B cell (primary cell): Measurements from ENCODE around the gene CDC42BPA. TPM values are rescaled to one million over a fixed set of nuclear protein-coding genes. Genes with fewer than 3 reads are reported as not detected.

ENCODE experiments used
- ATAC-seq: fragments of 200-7000 bp; cut with Tn5 transposase; one replicate; pipeline ENCODE4 v1.10.0; 2021; ENCODE audit warnings: low read depth, mild to moderate bottlenecking, moderate number of reproducible peaks, moderate library complexity
- CTCF ChIA-PET: fragments of 350-600 bp; sonication (Branson Sonifier 250); formaldehyde crosslinking; loops from one replicate; lab custom pipeline; 2021; ENCODE audit warnings: antibody characterized with exemption, inconsistent platforms; lab: Charles Lee
- POLR2A ChIA-PET: fragments of 350-600 bp; sonication (Branson Sonifier 250); formaldehyde crosslinking; loops from one replicate; lab custom pipeline; 2021; ENCODE audit warnings: antibody characterized with exemption; lab: Charles Lee
- DNase-seq: peaks from one replicate; pipeline ENCODE4 v3.0.0; 2013
- H2AFZ ChIP-seq: 2 replicates; pipeline ENCODE4 v1.6.1; 2012; ENCODE audit warnings: mild to moderate bottlenecking, low read depth, low read length; ENCODE audit not compliant: insufficient read depth, poor library complexity, severe bottlenecking
- H3K27ac ChIP-seq, 2 donors: 1 replicate in 1 of 2; 2 replicates in 1 of 2; pipeline ENCODE4 v1.5.1; 2012 to 2013; ENCODE audit warnings: low read length in 2 of 2, mild to moderate bottlenecking in 2 of 2, moderate library complexity in 1 of 2
- H3K27me3 ChIP-seq, 4 experiments: fragments of 200-600 bp in 1 of 4; sonication (generic) in 1 of 4; replicated peaks in 1 of 4; 1 replicate in 2 of 4; 2 replicates in 2 of 4; pipeline versions ENCODE4 v1.6.1 to v1.7.0; 2013 to 2016; ENCODE audit warnings: low read length in 3 of 4, mild to moderate bottlenecking in 2 of 4, mixed read lengths in 1 of 4, moderate library complexity in 1 of 4; ENCODE audit not compliant: insufficient read depth in 4 of 4, control insufficient read depth in 3 of 4; ENCODE audit errors: control extremely low read depth in 1 of 4
- H3K36me3 ChIP-seq, 2 experiments: replicated peaks in 1 of 2; 1 replicate in 1 of 2; 2 replicates in 1 of 2; pipeline versions ENCODE4 v1.6.1 to v1.7.1; 2013; ENCODE audit warnings: low read length in 1 of 2; ENCODE audit not compliant: insufficient read depth in 2 of 2, control insufficient read depth in 1 of 2; ENCODE audit errors: control extremely low read depth in 1 of 2, extremely low read depth in 1 of 2
- H3K4me1 ChIP-seq, 2 donors: fragments of 200-600 bp in 1 of 2; sonication (generic) in 1 of 2; 1 replicate in 1 of 2; 2 replicates in 1 of 2; pipeline versions ENCODE4 v1.5.1 to v1.6.1; 2013 to 2017; ENCODE audit warnings: low read length in 2 of 2; ENCODE audit not compliant: control insufficient read depth in 2 of 2, insufficient read depth in 2 of 2
- H3K4me2 ChIP-seq: replicated peaks from 2 replicates; pipeline ENCODE3; 2012; ENCODE audit warnings: mild to moderate bottlenecking, low read depth, low read length; ENCODE audit not compliant: poor library complexity, severe bottlenecking
- H3K4me3 ChIP-seq, 5 experiments: fragments of 200-600 bp in 1 of 5; sonication (generic) in 1 of 5; 1 replicate in 3 of 5; 2 replicates in 2 of 5; pipeline versions ENCODE4 v1.5.1 to v1.7.0; 2011 to 2016; ENCODE audit warnings: low read length in 4 of 5, mild to moderate bottlenecking in 4 of 5, low read depth in 2 of 5, control low read depth in 1 of 5, moderate library complexity in 1 of 5; ENCODE audit not compliant: insufficient read depth in 1 of 5; ENCODE audit errors: control extremely low read depth in 1 of 5, extremely low read depth in 1 of 5
- H3K79me2 ChIP-seq: fragments of 200-600 bp; sonication (generic); one replicate; pipeline ENCODE4 v1.6.0; 2016; ENCODE audit warnings: low read length; ENCODE audit not compliant: control insufficient read depth, insufficient read depth
- H3K9ac ChIP-seq: fragments of 200-600 bp; sonication (generic); 2 replicates; pipeline ENCODE4 v1.6.1; 2017; ENCODE audit warnings: mild to moderate bottlenecking, low read length, moderate library complexity
- H3K9me3 ChIP-seq, 3 donors: one replicate each; pipeline versions ENCODE4 v1.6.1 to v1.7.1; 2013; ENCODE audit warnings: low read length in 2 of 3; ENCODE audit not compliant: control insufficient read depth in 2 of 3, insufficient read depth in 1 of 3; ENCODE audit errors: control extremely low read depth in 1 of 3
- H4K20me1 ChIP-seq: 2 replicates; pipeline ENCODE4 v1.6.0; 2012; ENCODE audit warnings: mild to moderate bottlenecking, low read length; ENCODE audit not compliant: insufficient read depth, control insufficient read depth, poor library complexity, severe bottlenecking
- H3K27ac Mint-ChIP-seq: one replicate; pipeline ENCODE4 v1.8.0; 2021; ENCODE audit warnings: mixed read lengths
- H3K27me3 Mint-ChIP-seq: one replicate; pipeline ENCODE4 v1.8.0; 2021; ENCODE audit warnings: mixed read lengths
- H3K4me1 Mint-ChIP-seq: one replicate; pipeline ENCODE4 v1.8.0; 2021; ENCODE audit warnings: mixed read lengths
- H3K4me3 Mint-ChIP-seq: one replicate; pipeline ENCODE4 v1.8.0; 2021; ENCODE audit warnings: mixed read lengths
- H3K9me3 Mint-ChIP-seq: one replicate; pipeline ENCODE4 v1.8.0; 2022; ENCODE audit warnings: mixed read lengths; ENCODE audit not compliant: insufficient read depth
- EZH2 ChIP-seq: IDR thresholded peaks from 2 replicates; pipeline ENCODE4 v1.6.1; 2012; ENCODE audit warnings: borderline replicate concordance, low read depth, mild to moderate bottlenecking, moderate library complexity, low read length; ENCODE audit not compliant: insufficient read depth, poor library complexity, severe bottlenecking
- WGBS: methylation state at CpG from one replicate; pipeline ENCODE4 v1.1.5; 2013; ENCODE audit warnings: missing lambda C conversion rate; ENCODE audit not compliant: insufficient coverage; 5-methylcytosine and 5-hydroxymethylcytosine counted together
- intact Hi-C: fragments of 100-400 bp; cut with micrococcal nuclease; formaldehyde crosslinking; loops from one replicate; pipeline ENCODE4 v1.10.0; 2022
- polyA plus RNA-seq: library from polyadenylated mRNA; depleted of rRNA; stranded (reverse); fragments of >200 nt; gene quantifications from 2 replicates; pipeline ENCODE4 v1.2.3, GENCODE V29; 2012
- total RNA-seq, 2 donors: library from RNA; stranded (reverse); fragments of 120-200 nt in 1 of 2; gene quantifications; 1 replicate in 1 of 2; 2 replicates in 1 of 2; pipeline versions ENCODE4 v1.2.3 to v1.2.4, GENCODE V29; 2013 to 2022
- TF ChIP-seq, protein P1 (sequence below): fragments of 200-600 bp; IDR thresholded peaks from one replicate; pipeline ENCODE4 v1.8.0; 2022; ENCODE audit warnings: antibody characterized with exemption, mild to moderate bottlenecking

Gene CDC42BPA
- total and polyA plus RNA-seq, 2 donors (not counting 1 experiment from before 2014, with no cell fraction given) = 0.04 to 0.69 TPM

- H3K27me3 Mint-ChIP-seq = peaks cover 12% of the 10 kb centered on the region
- Histone ChIP-seq H3K4me2 (no peak overlapping the region), H3K9me3 (peaks cover 2 to 3% (median 3%) of the 10 kb centered on the region in 3 donors), H2AFZ (no peak overlapping the region), H3K4me1 (no peaks in the 10 kb centered on the region), H3K27me3 (peaks cover 0 to 6% (median 0%) of the 10 kb centered on the region in 4 experiments), H3K79me2 (no peaks in the 10 kb centered on the region), H4K20me1 (no peaks in the 10 kb centered on the region), H3K27ac (no peak overlapping the region), H3K4me3 (no peak overlapping the region), H3K9ac (no peak overlapping the region), H3K36me3 (no peaks in the 10 kb centered on the region)
- intact Hi-C loops = no loop called here
- no CpG with 5 or more reads among the region's 4 CpGs for WGBS
- H3K9me3 Mint-ChIP-seq = peaks cover 7% of the 10 kb centered on the region
- DNase-seq = no peak
- H3K27ac Mint-ChIP-seq = no peak overlapping the region
- H3K4me3 Mint-ChIP-seq = no peak overlapping the region
- no peaks in the 10 kb centered on the region for H3K4me1 Mint-ChIP-seq
- no peak for ATAC-seq
- TF ChIP-seq, protein P1, sequence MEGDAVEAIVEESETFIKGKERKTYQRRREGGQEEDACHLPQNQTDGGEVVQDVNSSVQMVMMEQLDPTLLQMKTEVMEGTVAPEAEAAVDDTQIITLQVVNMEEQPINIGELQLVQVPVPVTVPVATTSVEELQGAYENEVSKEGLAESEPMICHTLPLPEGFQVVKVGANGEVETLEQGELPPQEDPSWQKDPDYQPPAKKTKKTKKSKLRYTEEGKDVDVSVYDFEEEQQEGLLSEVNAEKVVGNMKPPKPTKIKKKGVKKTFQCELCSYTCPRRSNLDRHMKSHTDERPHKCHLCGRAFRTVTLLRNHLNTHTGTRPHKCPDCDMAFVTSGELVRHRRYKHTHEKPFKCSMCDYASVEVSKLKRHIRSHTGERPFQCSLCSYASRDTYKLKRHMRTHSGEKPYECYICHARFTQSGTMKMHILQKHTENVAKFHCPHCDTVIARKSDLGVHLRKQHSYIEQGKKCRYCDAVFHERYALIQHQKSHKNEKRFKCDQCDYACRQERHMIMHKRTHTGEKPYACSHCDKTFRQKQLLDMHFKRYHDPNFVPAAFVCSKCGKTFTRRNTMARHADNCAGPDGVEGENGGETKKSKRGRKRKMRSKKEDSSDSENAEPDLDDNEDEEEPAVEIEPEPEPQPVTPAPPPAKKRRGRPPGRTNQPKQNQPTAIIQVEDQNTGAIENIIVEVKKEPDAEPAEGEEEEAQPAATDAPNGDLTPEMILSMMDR = no peak
- TF ChIP-seq EZH2 = no peak
- ChIA-PET POLR2A (no interaction called here), CTCF (no interaction called here)
Observed at GRCh38 chr1:227059076-227059475, 259.2 kb downstream of the CDC42BPA start.

GRCh38 chr1:227058321-227058751 is 260.0 kb downstream of the CDC42BPA start:
- POLR2A ChIA-PET = interaction anchor here (0.6 kb wide), 1 partner anchor 10 kb away, joined by 5 read pairs; no protein-coding TSS in a partner anchor
- Mint-ChIP-seq H3K27ac (no peak overlapping the region), H3K27me3 (peaks cover 12% of the 10 kb centered on the region), H3K9me3 (peaks cover 7% of the 10 kb centered on the region), H3K4me3 (no peak overlapping the region), H3K4me1 (no peaks in the 10 kb centered on the region)
- DNase-seq = no peak
- Histone ChIP-seq H3K27ac (no peak overlapping the region), H3K9me3 (peaks cover 2 to 3% (median 3%) of the 10 kb centered on the region in 3 donors), H3K4me1 (no peaks in the 10 kb centered on the region), H3K27me3 (no peaks in the 10 kb centered on the region), H3K4me3 (no peak overlapping the region), H2AFZ (no peak overlapping the region), H3K36me3 (no peaks in the 10 kb centered on the region), H4K20me1 (no peaks in the 10 kb centered on the region), H3K9ac (no peak overlapping the region), H3K4me2 (no peak overlapping the region), H3K79me2 (no peaks in the 10 kb centered on the region)
- ATAC-seq = no peak
- intact Hi-C loops = no loop called here
- TF ChIP-seq, protein P1 = no peak
- no peak for TF ChIP-seq EZH2
- CTCF ChIA-PET = no interaction called here
- WGBS = no CpG with 5 or more reads among the region's 5 CpGs
